Measurements from ENCODE around the gene PPP1R14D. TPM values are rescaled to one million over a fixed set of nuclear protein-coding genes. Genes with fewer than 3 reads are reported as not detected.

PPP1R14D gene
- polyA plus RNA-seq, 1 donor from 2014 or later: not detected

DNA sequence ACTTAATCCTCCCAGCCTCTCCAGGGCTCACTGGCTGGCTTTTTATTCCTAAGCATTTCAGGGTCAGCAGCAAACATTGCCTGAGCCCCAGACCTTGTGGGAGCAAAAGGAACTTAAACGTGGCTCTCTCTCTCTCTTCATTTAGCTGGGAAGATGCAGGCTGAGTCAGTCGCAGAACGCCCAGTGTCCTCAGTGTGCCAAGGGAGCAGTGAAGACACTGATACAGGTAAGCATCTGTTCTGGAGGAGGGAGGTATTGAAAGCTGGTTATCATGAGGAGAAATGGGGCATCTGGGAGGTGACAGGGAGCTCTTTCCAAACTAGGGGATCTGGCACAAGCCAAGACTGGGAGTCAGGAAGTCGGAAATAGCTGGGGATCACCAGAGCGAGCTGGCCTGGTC is 41.2 kb upstream of the PPP1R14D start:
- Histone ChIP-seq H3K27ac (ENCODE audit: low read length) (no peak overlapping the region), H3K4me3 (ENCODE audit: low read length) (no peak overlapping the region), H3K79me2 (replicated peaks; ENCODE audit: insufficient read depth, low read length) (no peaks in the 10 kb centered on the region), H3K4me2 (ENCODE audit: low read length) (no peak overlapping the region), H3K27me3 (ENCODE audit: insufficient read depth, low read depth, low read length) (peaks cover 10% of the 10 kb centered on the region), H3K9me2 (ENCODE audit: insufficient read depth, low read length) (no peaks in the 10 kb centered on the region), H3K9me3 (ENCODE audit: low read length) (no peaks in the 10 kb centered on the region), H3K9ac (ENCODE audit: low read length) (no peak overlapping the region), H4K20me1 (ENCODE audit: insufficient read depth) (no peaks in the 10 kb centered on the region), H3K36me3 (ENCODE audit: insufficient read depth, low read length) (no peaks in the 10 kb centered on the region), H2AFZ (ENCODE audit: low read depth, low read length) (no peak overlapping the region), H3F3A (ENCODE audit: insufficient read depth, low read length, poor library complexity, severe bottlenecking) (no peaks in the 10 kb centered on the region)
- TF ChIP-seq EZH2 (IDR thresholded peaks at IDR 0.05; ENCODE audit: borderline replicate concordance, insufficient read depth, low read length, poor library complexity, severe bottlenecking) (no peak), SMC3 (conservative IDR thresholded peaks at IDR 0.05; ENCODE audit: poor library complexity) (no peak), RAD21 (conservative IDR thresholded peaks at IDR 0.05) (no peak), EP300 (conservative IDR thresholded peaks at IDR 0.05; ENCODE audit: poor library complexity, severe bottlenecking) (no peak), TAF1 (IDR thresholded peaks at IDR 0.05; ENCODE audit: low read depth) (no peak), POLR2AphosphoS5 (IDR thresholded peaks at IDR 0.05) (no peak), MXI1 (conservative IDR thresholded peaks at IDR 0.05; ENCODE audit: poor library complexity, severe bottlenecking) (no peak)
- TF ChIP-seq, protein P1, sequence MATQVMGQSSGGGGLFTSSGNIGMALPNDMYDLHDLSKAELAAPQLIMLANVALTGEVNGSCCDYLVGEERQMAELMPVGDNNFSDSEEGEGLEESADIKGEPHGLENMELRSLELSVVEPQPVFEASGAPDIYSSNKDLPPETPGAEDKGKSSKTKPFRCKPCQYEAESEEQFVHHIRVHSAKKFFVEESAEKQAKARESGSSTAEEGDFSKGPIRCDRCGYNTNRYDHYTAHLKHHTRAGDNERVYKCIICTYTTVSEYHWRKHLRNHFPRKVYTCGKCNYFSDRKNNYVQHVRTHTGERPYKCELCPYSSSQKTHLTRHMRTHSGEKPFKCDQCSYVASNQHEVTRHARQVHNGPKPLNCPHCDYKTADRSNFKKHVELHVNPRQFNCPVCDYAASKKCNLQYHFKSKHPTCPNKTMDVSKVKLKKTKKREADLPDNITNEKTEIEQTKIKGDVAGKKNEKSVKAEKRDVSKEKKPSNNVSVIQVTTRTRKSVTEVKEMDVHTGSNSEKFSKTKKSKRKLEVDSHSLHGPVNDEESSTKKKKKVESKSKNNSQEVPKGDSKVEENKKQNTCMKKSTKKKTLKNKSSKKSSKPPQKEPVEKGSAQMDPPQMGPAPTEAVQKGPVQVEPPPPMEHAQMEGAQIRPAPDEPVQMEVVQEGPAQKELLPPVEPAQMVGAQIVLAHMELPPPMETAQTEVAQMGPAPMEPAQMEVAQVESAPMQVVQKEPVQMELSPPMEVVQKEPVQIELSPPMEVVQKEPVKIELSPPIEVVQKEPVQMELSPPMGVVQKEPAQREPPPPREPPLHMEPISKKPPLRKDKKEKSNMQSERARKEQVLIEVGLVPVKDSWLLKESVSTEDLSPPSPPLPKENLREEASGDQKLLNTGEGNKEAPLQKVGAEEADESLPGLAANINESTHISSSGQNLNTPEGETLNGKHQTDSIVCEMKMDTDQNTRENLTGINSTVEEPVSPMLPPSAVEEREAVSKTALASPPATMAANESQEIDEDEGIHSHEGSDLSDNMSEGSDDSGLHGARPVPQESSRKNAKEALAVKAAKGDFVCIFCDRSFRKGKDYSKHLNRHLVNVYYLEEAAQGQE (IDR thresholded peaks at IDR 0.05; ENCODE audit: borderline replicate concordance): no peak
- TF ChIP-seq, protein P2, sequence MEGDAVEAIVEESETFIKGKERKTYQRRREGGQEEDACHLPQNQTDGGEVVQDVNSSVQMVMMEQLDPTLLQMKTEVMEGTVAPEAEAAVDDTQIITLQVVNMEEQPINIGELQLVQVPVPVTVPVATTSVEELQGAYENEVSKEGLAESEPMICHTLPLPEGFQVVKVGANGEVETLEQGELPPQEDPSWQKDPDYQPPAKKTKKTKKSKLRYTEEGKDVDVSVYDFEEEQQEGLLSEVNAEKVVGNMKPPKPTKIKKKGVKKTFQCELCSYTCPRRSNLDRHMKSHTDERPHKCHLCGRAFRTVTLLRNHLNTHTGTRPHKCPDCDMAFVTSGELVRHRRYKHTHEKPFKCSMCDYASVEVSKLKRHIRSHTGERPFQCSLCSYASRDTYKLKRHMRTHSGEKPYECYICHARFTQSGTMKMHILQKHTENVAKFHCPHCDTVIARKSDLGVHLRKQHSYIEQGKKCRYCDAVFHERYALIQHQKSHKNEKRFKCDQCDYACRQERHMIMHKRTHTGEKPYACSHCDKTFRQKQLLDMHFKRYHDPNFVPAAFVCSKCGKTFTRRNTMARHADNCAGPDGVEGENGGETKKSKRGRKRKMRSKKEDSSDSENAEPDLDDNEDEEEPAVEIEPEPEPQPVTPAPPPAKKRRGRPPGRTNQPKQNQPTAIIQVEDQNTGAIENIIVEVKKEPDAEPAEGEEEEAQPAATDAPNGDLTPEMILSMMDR (IDR thresholded peaks at IDR 0.05; ENCODE audit: poor library complexity, severe bottlenecking): no peak

DNA sequence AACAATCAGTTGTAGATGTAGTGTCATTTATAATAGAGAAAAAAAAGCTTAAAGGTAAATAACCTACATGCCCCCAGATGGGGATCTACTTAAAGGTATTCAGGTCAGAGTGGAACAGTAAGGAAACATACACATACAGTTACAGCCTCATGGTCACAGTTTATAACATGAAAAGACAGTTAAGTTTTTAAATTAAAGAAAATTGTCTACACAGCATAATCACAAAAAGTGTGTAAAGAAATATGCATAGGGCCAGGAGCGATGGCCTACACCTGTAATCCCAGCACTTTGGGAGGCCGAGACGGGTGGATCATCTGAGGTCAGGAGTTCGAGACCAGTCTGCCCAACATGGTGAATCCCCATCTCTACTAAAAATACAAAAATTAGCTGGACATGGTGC is 38.7 kb upstream of the PPP1R14D start:
- H3K9me2 ChIP-seq (ENCODE audit: insufficient read depth, low read length): no peaks in the 10 kb centered on the region
- no peak overlapping the region for H2AFZ ChIP-seq (ENCODE audit: low read depth, low read length)
- no peaks in the 10 kb centered on the region for H3K9me3 ChIP-seq (ENCODE audit: low read length)
- H3K4me3 ChIP-seq (ENCODE audit: low read length): no peak overlapping the region
- no peak overlapping the region for H3K9ac ChIP-seq (ENCODE audit: low read length)
- H3K79me2 ChIP-seq (replicated peaks; ENCODE audit: insufficient read depth, low read length): no peaks in the 10 kb centered on the region
- H3K36me3 ChIP-seq (ENCODE audit: insufficient read depth, low read length): no peaks in the 10 kb centered on the region
- H4K20me1 ChIP-seq (ENCODE audit: insufficient read depth): no peaks in the 10 kb centered on the region
- H3K27ac ChIP-seq (ENCODE audit: low read length): no peak overlapping the region
- no peak for TF ChIP-seq POLR2AphosphoS5 (IDR thresholded peaks at IDR 0.05)
- TF ChIP-seq MXI1 (conservative IDR thresholded peaks at IDR 0.05; ENCODE audit: poor library complexity, severe bottlenecking): no peak
- TF ChIP-seq EZH2 (IDR thresholded peaks at IDR 0.05; ENCODE audit: borderline replicate concordance, insufficient read depth, low read length, poor library complexity, severe bottlenecking): no peak
- no peak for TF ChIP-seq RAD21 (conservative IDR thresholded peaks at IDR 0.05)
- TF ChIP-seq TAF1 (IDR thresholded peaks at IDR 0.05; ENCODE audit: low read depth): no peak
- TF ChIP-seq, protein P2 (IDR thresholded peaks at IDR 0.05; ENCODE audit: poor library complexity, severe bottlenecking): no peak
- TF ChIP-seq SMC3 (conservative IDR thresholded peaks at IDR 0.05; ENCODE audit: poor library complexity): no peak
- TF ChIP-seq, protein P1 (IDR thresholded peaks at IDR 0.05; ENCODE audit: borderline replicate concordance): no peak
- no peak for TF ChIP-seq EP300 (conservative IDR thresholded peaks at IDR 0.05; ENCODE audit: poor library complexity, severe bottlenecking)
- H3F3A ChIP-seq (ENCODE audit: insufficient read depth, low read length, poor library complexity, severe bottlenecking): no peaks in the 10 kb centered on the region
- H3K27me3 ChIP-seq (ENCODE audit: insufficient read depth, low read depth, low read length): peaks cover 1% of the 10 kb centered on the region
- H3K4me2 ChIP-seq (ENCODE audit: low read length): no peak overlapping the region

Data from neural cell (in vitro differentiated cells).